Skeletal muscle tissue (tissue), 4 donors: ENCODE measurements around the gene ANKMY1. TPM values are rescaled to one million over a fixed set of nuclear protein-coding genes. Genes with fewer than 3 reads are reported as not detected.

Source experiments
- H3K27ac ChIP-seq: one replicate; pipeline ENCODE4 v1.7.0; 2013; ENCODE audit warnings: mild to moderate bottlenecking, low read depth, low read length, inconsistent platforms
- H3K27me3 ChIP-seq, 3 donors: one replicate each; pipeline ENCODE4 v1.7.0; 2013; ENCODE audit warnings: low read length in 3 of 3; ENCODE audit not compliant: control insufficient read depth in 3 of 3, insufficient read depth in 3 of 3
- H3K36me3 ChIP-seq, 3 donors: one replicate each; pipeline ENCODE4 v1.7.0; 2013; ENCODE audit warnings: low read length in 3 of 3; ENCODE audit not compliant: control insufficient read depth in 3 of 3, insufficient read depth in 3 of 3
- H3K4me1 ChIP-seq, 3 donors: one replicate each; pipeline ENCODE4 v1.7.0; 2013; ENCODE audit warnings: low read length in 3 of 3, mild to moderate bottlenecking in 3 of 3; ENCODE audit not compliant: control insufficient read depth in 3 of 3, insufficient read depth in 3 of 3
- H3K4me3 ChIP-seq, 3 donors: one replicate each; pipeline ENCODE4 v1.7.0; 2013; ENCODE audit warnings: low read length in 3 of 3
- H3K9ac ChIP-seq, 3 donors: one replicate each; pipeline ENCODE4 v1.7.0; 2013; ENCODE audit warnings: low read length in 3 of 3, mild to moderate bottlenecking in 3 of 3, moderate library complexity in 2 of 3, low read depth in 1 of 3
- H3K9me3 ChIP-seq, 3 donors: one replicate each; pipeline ENCODE4 v1.7.0; 2013; ENCODE audit warnings: low read length in 3 of 3; ENCODE audit not compliant: control insufficient read depth in 3 of 3
- total RNA-seq: library from RNA; depleted of rRNA; stranded (reverse); fragments of >200 nt; gene quantifications from one replicate; pipeline ENCODE4 v1.2.3, GENCODE V29; 2014
- donor health status: Osteomylitis.

The ANKMY1 gene
- total RNA-seq, 1 donor from 2014 or later = 5.2 TPM

DNA sequence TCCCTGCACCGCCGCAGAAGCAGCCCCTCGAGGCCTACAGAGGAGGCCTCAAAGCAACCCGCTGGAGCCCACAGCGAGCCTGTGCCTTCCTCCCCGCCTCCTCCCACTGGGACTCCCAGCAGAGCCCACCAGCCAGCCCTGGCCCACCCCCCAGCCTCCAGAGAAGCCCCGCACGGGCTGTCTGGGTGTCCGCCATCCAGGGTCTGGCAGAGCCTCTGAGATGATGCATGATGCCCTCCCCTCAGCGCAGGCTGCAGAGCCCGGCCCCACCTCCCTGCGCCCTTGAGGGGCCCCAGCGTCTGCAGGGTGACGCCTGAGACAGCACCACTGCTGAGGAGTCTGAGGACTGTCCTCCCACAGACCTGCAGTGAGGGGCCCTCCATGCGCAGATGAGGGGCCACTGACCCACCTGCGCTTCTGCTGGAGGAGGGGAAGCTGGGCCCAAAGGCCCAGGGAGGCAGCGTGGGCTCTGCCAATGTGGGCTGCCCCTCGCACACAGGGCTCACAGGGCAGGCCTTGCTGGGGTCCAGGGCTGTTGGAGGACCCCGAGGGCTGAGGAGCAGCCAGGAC lies 91.1 kb downstream of the ANKMY1 start:
- H3K4me3 ChIP-seq = no peak overlapping the region
- H3K9ac ChIP-seq = peak overlapping the region in 1 of 3 donors; percentile 8
- no peaks in the 10 kb centered on the region for H3K9me3 ChIP-seq
- H3K27me3 ChIP-seq = no peaks in the 10 kb centered on the region
- no peak overlapping the region for H3K27ac ChIP-seq
- H3K36me3 ChIP-seq = peaks cover 23 to 39% (median 26%) of the 10 kb centered on the region in 3 donors
- H3K4me1 ChIP-seq = peaks cover 0 to 7% (median 4%) of the 10 kb centered on the region in 3 donors

DNA sequence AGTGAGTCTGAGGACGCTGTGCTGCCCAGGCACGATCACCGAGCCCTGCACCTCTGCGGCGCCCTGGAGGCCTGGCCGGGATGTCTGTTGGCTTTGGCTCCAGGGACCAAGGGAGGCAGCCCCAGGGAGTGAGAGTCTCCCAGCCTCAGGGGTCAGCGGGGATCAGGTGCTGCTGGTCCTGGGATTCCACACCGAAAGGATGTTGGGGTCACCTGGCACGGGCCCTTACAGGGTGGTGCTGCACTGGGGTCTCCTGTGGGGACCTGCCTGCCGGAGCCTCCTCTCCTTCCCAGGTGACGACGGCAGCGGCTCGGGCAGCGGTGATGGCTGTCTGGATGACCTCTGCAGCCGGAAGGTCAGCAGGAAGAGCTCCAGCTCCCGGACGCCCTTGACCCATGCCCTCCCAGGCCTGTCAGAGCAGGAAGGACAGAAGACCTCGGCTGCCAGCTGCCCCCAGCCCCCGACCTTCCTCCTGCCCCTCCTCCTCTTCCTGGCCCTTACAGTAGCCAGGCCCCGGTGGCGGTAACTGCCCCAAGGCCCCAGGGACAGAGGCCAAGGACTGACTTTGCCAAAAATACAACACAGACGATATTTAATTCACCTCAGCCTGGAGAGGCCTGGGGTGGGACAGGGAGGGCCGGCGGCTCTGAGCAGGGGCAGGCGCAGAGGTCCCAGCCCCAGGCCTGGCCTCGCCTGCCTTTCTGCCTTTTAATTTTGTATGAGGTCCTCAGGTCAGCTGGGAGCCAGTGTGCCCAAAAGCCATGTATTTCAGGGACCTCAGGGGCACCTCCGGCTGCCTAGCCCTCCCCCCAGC lies 91.8 kb downstream of the ANKMY1 start:
- Histone ChIP-seq H3K4me1 (peaks cover 0 to 7% (median 4%) of the 10 kb centered on the region in 3 donors), H3K9ac (peak overlapping the region in 1 of 3 donors; percentile 8), H3K36me3 (peaks cover 23 to 39% (median 26%) of the 10 kb centered on the region in 3 donors), H3K9me3 (no peaks in the 10 kb centered on the region), H3K27me3 (no peaks in the 10 kb centered on the region), H3K27ac (no peak overlapping the region), H3K4me3 (no peak overlapping the region)

DNA sequence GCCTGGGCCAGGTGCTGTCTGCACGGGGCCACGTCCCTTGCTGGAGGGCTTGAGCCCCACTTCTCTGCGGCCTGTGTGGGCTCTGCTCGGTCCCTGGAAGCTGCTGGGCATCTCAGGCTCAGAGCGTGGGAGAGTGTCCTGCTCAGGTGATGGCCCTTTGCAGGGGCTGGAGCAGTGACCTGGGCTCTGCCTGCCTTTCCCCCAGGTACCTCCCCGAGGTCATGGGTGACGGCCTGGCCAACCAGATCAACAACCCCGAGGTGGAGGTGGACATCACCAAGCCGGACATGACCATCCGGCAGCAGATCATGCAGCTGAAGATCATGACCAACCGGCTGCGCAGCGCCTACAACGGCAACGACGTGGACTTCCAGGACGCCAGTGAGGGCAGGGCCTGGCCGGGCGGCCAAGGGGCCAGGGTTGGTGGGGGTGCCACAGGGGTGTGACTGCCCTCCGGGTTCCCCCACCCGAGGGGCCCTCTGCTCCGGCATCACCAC lies 92.5 kb downstream of the ANKMY1 start:
- Histone ChIP-seq H3K9me3 (no peaks in the 10 kb centered on the region), H3K4me3 (no peak overlapping the region), H3K27me3 (no peaks in the 10 kb centered on the region), H3K9ac (no peak overlapping the region), H3K27ac (no peak overlapping the region), H3K4me1 (peaks cover 0 to 7% (median 4%) of the 10 kb centered on the region in 3 donors), H3K36me3 (peaks cover 23 to 40% (median 26%) of the 10 kb centered on the region in 3 donors)

DNA sequence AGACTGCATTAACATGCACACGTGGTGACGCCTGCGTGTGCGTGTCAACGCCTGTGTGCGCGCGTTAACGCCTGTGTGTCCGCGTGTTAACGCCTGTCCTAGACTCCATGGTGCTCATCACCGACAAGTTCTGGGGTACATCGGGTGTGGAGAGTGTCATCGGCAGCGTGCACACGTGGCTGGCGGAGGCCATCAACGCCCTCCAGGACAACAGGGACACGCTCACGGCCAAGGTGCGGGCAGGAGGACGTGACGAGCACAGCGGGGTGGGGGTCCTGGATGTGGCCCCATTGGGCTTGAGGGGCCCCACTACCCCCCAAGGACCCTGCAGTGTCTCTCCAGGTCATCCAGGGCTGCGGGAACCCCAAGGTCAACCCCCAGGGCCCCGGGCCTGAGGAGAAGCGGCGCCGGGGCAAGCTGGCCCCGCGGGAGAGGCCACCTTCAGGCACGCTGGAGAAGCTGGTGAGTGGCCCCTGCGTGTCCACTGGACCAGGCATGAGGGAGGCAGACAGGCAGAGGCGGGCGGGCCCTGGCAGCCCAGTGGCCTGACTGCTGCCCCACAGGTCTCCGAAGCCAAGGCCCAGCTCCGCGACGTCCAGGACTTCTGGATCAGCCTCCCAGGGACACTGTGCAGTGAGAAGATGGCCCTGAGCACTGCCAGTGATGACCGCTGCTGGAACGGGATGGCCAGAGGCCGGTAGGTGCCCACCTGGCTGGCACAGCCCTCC lies 93.1 kb downstream of the ANKMY1 start:
- Histone ChIP-seq H3K27ac (no peak overlapping the region), H3K27me3 (no peaks in the 10 kb centered on the region), H3K4me1 (peaks cover 0 to 4% (median 3%) of the 10 kb centered on the region in 3 donors), H3K9me3 (no peaks in the 10 kb centered on the region), H3K36me3 (peaks cover 23 to 42% (median 26%) of the 10 kb centered on the region in 3 donors), H3K9ac (no peak overlapping the region), H3K4me3 (no peak overlapping the region)

DNA sequence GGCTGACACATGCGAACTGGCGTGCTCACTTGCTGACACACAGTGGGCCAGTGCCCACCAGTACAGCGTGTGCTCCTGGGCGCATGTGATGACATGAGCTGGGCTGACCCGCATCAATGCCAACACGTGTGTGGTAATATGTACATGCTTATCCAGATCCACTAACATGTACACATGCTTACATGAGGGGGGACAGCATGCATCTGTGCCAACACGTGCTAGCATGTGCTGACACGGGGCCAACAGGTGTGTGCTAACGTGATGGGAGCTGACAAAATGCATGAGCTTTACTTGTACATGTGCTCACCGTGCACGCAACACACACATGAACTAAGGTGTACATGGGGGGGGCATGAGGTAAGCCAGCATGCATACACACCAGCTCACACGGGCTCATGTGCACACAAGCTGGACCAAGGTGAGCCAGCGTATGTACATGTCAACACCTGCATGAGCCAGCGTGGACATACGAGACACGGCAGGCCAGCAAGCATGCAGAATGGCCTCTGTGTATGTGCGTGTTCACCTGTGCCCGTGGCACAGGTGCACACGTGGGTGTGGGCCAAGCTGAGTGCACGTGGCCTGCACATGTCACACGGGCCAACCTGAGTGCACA lies 93.8 kb downstream of the ANKMY1 start:
- peaks cover 23 to 42% (median 26%) of the 10 kb centered on the region in 3 donors for H3K36me3 ChIP-seq
- H3K27me3 ChIP-seq = no peaks in the 10 kb centered on the region

DNA sequence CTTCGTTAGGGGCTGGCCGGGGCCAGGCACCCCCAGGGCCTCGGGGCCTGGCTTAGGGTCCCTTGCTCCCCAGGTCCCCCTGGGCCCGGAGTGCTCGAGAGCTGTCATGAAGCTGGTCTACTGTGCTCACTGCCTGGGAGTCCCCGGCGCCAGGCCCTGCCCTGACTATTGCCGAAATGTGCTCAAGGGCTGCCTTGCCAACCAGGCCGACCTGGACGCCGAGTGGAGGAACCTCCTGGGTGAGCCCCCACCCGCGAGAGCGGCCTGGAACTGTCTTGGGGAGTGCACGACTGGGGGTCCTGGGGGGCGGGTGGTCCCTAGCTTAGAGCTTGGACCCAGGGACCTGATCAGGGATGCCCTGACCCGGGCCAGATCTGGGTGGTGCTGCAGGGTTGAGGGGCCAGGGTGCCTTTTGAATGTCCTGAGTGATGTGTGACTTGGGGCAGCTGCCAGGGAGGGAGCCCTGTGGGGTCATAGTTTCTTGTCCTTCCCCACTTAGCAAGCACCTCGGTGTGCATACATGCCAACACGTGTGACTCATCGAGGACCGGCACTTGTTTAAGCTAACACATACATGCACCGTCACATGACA lies 94.4 kb downstream of the ANKMY1 start:
- H3K9me3 ChIP-seq = no peaks in the 10 kb centered on the region
- no peaks in the 10 kb centered on the region for H3K27me3 ChIP-seq
- peaks cover 23 to 42% (median 26%) of the 10 kb centered on the region in 3 donors for H3K36me3 ChIP-seq
- H3K9ac ChIP-seq = no peak overlapping the region
- no peak overlapping the region for H3K4me3 ChIP-seq
- H3K4me1 ChIP-seq = peaks cover 0 to 4% (median 0%) of the 10 kb centered on the region in 3 donors
- no peak overlapping the region for H3K27ac ChIP-seq

More for the DNA sequence above, 93.8 kb downstream of the ANKMY1 start:
- Histone ChIP-seq H3K4me1 (peaks cover 0 to 4% (median 0%) of the 10 kb centered on the region in 3 donors), H3K4me3 (no peak overlapping the region), H3K9me3 (no peaks in the 10 kb centered on the region), H3K9ac (no peak overlapping the region), H3K27ac (no peak overlapping the region)

DNA sequence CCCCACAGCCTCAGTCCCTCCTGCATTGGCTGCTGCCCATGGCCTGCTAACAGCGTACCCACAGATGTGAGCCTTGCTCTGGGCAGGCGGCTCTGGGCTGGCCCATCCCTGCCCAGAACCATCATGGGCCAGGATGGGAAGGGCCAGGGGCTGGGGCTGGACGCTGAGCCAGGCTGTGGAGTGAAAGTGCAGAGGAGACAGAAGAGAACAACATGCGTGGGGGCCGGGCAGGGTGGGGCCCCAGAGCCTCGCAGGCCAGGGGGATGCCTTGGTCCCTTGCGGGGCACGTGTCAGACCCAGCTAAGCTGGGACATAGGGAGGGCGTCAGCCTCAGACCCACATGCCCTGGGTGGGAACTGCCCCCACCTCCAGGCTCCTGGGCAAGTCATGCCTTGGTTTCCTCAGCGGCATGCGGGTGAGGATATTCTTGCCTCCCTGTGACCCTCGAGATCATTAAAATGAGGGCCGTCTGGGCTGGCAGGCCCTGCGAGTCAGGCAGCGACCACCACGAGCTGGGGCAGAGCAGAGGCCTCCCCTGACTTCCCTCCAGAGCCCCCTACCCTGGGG lies 95.0 kb downstream of the ANKMY1 start:
- Histone ChIP-seq H3K4me1 (peaks cover 0 to 4% (median 0%) of the 10 kb centered on the region in 3 donors), H3K27me3 (no peaks in the 10 kb centered on the region), H3K4me3 (no peak overlapping the region), H3K27ac (no peak overlapping the region), H3K9ac (no peak overlapping the region), H3K36me3 (peaks cover 23 to 42% (median 26%) of the 10 kb centered on the region in 3 donors), H3K9me3 (no peaks in the 10 kb centered on the region)

DNA sequence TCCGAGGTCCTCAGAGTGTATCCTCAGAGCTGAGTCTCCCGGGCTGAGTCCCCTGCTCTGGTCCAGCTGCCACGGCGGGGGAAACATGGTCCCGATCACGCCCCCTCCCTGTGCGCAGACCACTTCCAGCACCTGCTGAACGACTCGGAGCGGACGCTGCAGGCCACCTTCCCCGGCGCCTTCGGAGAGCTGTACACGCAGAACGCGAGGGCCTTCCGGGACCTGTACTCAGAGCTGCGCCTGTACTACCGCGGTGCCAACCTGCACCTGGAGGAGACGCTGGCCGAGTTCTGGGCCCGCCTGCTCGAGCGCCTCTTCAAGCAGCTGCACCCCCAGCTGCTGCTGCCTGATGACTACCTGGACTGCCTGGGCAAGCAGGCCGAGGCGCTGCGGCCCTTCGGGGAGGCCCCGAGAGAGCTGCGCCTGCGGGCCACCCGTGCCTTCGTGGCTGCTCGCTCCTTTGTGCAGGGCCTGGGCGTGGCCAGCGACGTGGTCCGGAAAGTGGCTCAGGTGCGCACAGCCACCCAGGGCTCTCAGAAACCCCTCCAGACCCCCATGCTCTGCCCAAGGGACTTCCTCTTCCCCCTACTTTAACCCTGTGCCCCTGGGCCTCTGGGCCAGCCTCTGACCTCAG lies 95.6 kb downstream of the ANKMY1 start:
- Histone ChIP-seq H3K36me3 (peaks cover 23 to 42% (median 26%) of the 10 kb centered on the region in 3 donors), H3K27me3 (no peaks in the 10 kb centered on the region), H3K9me3 (no peaks in the 10 kb centered on the region), H3K4me3 (no peak overlapping the region), H3K9ac (no peak overlapping the region), H3K27ac (no peak overlapping the region), H3K4me1 (peaks cover 0 to 4% (median 0%) of the 10 kb centered on the region in 3 donors)
